Activated CD4-positive, alpha-beta T cell treated with anti-CD3 and anti-CD28 coated beads for 36 hours (primary cell): ENCODE measurements around the gene SLC26A11. TPM values are rescaled to one million over a fixed set of nuclear protein-coding genes. Genes with fewer than 3 reads are reported as not detected.

Source experiments
- ATAC-seq: fragments of 200-7000 bp; cut with Tn5 transposase; one replicate; pipeline ENCODE4 v1.10.0; 2021; ENCODE audit warnings: mild to moderate bottlenecking, moderate library complexity
- CTCF ChIA-PET: fragments of 350-600 bp; sonication (Branson Sonifier 250); formaldehyde crosslinking; loops from one replicate; lab custom pipeline; 2021; ENCODE audit warnings: antibody characterized with exemption; lab: Charles Lee
- POLR2A ChIA-PET: fragments of 350-600 bp; sonication (Branson Sonifier 250); formaldehyde crosslinking; loops from one replicate; lab custom pipeline; 2021; ENCODE audit warnings: antibody characterized with exemption, inconsistent platforms; lab: Charles Lee
- DNase-seq: peaks from one replicate; pipeline ENCODE4 v3.0.0-alpha.2; 2020
- H3K27ac Mint-ChIP-seq: one replicate; pipeline ENCODE4 v1.8.0; 2021; ENCODE audit warnings: mixed read lengths
- H3K27me3 Mint-ChIP-seq: one replicate; pipeline ENCODE4 v1.8.0; 2021; ENCODE audit warnings: mixed read lengths
- H3K36me3 Mint-ChIP-seq: one replicate; pipeline ENCODE4 v1.8.0; 2021; ENCODE audit warnings: low read depth, mixed read lengths
- H3K4me1 Mint-ChIP-seq: one replicate; pipeline ENCODE4 v1.8.0; 2021; ENCODE audit warnings: mixed read lengths
- H3K4me3 Mint-ChIP-seq: one replicate; pipeline ENCODE4 v1.8.0; 2021; ENCODE audit warnings: mild to moderate bottlenecking, moderate library complexity, mixed read lengths
- H3K9me3 Mint-ChIP-seq: one replicate; pipeline ENCODE4 v1.8.0; 2021; ENCODE audit warnings: low read depth, mixed read lengths
- intact Hi-C, 2 experiments: fragments of 100-400 bp; cut with DNase I in 1 of 2; cut with micrococcal nuclease in 1 of 2; formaldehyde crosslinking; loops; one replicate each; pipeline versions ENCODE4 v1.14.2 to v1.15.1; 2022 to 2024; cut with DNase I, micrococcal nuclease
- total RNA-seq, 2 experiments: library from RNA; stranded (reverse); gene quantifications; one replicate each; pipeline ENCODE4 v1.2.3, GENCODE V29; 2021

The SLC26A11 gene
- total RNA-seq, 2 experiments from 2014 or later, result 4.7 to 4.9 TPM

DNA sequence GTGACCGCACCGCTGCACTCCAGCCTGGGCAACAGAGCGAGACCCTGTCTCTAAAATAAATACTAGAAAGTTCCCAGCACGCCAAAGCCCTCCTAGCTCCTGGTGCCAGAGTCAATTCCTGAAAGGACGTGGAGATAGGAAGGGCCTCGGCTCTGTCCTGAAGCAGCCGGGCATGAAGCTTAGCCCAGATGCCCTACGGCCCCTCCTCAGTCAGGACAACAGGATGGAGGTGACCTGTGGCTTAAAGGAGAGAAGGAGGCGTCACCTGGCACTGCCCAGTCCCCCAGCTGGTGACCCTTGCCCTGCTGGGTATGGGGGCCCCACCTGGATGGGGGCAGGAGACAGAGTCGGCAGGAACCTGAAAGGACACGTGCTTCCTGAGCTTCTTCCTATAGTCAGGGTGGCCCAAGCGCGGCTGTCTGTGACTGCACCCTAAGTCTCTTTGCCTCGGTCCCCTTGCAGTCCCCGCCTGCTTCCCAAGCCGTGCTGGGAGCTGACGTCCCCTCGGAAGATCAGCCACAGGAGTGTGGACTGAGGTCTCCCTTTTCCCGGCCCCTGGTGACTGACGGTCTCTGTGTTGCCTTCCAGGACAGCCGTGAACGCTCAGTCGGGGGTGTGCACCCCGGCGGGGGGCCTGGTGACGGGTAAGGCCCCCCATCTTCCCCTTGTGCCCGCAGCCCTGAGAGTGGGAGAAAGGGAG is 25.5 kb downstream of the SLC26A11 start:
- Mint-ChIP-seq H3K27me3 (no peaks in the 10 kb centered on the region), H3K36me3 (peaks cover 4% of the 10 kb centered on the region), H3K4me3 (no peak overlapping the region), H3K9me3 (no peaks in the 10 kb centered on the region), H3K27ac (no peak overlapping the region), H3K4me1 (no peaks in the 10 kb centered on the region)
- intact Hi-C loops, result no loop called here
- ChIA-PET POLR2A (no interaction called here), CTCF (interaction anchor here (1.1 kb wide), 1 partner anchor 49 kb away, joined by 3 read pairs; no protein-coding TSS in a partner anchor)
- ATAC-seq (no peak), DNase-seq (no peak)

DNA sequence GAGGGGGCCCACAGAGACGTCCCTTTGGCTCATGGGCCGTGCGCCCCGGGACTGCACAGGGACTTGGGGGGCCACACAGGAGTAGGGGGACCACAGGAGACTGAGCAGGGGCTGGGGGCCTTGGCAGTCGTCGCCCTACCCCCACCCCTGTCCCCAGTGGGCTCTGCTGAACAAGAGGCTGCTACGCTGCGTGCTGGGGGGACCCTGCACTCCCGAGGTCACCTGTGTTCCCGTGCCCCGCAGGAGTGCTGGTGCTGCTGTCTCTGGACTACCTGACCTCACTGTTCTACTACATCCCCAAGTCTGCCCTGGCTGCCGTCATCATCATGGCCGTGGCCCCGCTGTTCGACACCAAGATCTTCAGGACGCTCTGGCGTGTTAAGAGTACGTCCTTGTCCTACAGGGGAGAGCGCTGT is 26.0 kb downstream of the SLC26A11 start:
- Mint-ChIP-seq H3K27me3 (no peaks in the 10 kb centered on the region), H3K9me3 (no peaks in the 10 kb centered on the region), H3K4me3 (no peak overlapping the region), H3K4me1 (no peaks in the 10 kb centered on the region), H3K27ac (no peak overlapping the region), H3K36me3 (peaks cover 4% of the 10 kb centered on the region)
- DNase-seq (no peak), ATAC-seq (no peak)
- ChIA-PET POLR2A (no interaction called here), CTCF (interaction anchor here (1.1 kb wide), 1 partner anchor 50 kb away, joined by 3 read pairs; no protein-coding TSS in a partner anchor)
- intact Hi-C loops, result no loop called here

DNA sequence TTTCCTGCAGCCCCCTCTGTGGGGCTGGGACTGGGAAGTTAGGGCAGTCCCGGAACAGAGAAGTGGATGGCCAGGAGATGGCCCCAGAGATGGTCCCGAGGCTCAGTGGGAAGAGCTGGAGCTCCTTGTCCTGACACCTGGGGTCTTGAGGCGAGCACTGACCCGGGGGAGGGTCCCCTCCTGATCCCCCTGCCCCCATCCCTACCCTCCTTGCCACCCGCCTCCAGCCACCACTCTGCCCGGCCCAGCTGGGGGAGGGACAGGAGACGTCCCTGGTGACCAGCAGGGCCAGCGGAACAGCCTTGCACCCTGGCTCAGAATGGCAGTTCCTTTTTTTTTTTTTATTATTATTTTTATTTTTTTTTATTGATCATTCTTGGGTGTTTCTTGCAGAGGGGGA is 26.5 kb downstream of the SLC26A11 start:
- peaks cover 3% of the 10 kb centered on the region for H3K36me3 Mint-ChIP-seq

DNA sequence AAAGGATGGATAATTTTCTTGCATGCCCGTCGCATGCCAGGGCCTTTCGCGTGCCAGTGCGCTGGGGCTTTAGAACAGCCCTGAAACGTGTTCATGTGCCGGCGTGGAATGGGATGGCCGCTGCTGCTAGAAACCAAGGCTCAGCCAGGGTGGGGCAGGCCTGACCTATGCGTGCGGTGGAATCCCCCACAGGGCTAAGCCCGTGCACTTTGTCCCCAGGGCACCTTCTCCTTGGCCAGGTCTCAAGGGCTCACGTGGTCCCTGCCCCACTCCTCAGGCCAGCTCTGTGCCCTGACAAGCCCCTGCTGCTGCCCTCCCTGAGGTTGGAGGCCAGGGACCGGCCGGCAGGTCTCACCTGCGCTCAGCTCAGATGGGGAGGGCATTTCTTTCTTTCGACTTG is 27.3 kb downstream of the SLC26A11 start:
- ChIA-PET POLR2A (no interaction called here), CTCF (no interaction called here)
- peaks cover 3% of the 10 kb centered on the region for H3K36me3 Mint-ChIP-seq
- no peak for ATAC-seq
- intact Hi-C loops, result no loop called here
- H3K9me3 Mint-ChIP-seq, result no peaks in the 10 kb centered on the region
- H3K4me3 Mint-ChIP-seq, result no peak overlapping the region
- DNase-seq, result no peak
- H3K4me1 Mint-ChIP-seq, result peaks cover 5% of the 10 kb centered on the region
- no peak overlapping the region for H3K27ac Mint-ChIP-seq
- H3K27me3 Mint-ChIP-seq, result no peaks in the 10 kb centered on the region

More for the DNA sequence above, 26.5 kb downstream of the SLC26A11 start:
- Mint-ChIP-seq H3K9me3 (no peaks in the 10 kb centered on the region), H3K4me3 (no peak overlapping the region), H3K27me3 (no peaks in the 10 kb centered on the region), H3K4me1 (no peaks in the 10 kb centered on the region), H3K27ac (no peak overlapping the region)
- no peak for ATAC-seq
- ChIA-PET CTCF (interaction anchor here (1.1 kb wide), 1 partner anchor 50 kb away, joined by 3 read pairs; no protein-coding TSS in a partner anchor), POLR2A (no interaction called here)
- DNase-seq, result no peak
- intact Hi-C loops, result no loop called here

DNA sequence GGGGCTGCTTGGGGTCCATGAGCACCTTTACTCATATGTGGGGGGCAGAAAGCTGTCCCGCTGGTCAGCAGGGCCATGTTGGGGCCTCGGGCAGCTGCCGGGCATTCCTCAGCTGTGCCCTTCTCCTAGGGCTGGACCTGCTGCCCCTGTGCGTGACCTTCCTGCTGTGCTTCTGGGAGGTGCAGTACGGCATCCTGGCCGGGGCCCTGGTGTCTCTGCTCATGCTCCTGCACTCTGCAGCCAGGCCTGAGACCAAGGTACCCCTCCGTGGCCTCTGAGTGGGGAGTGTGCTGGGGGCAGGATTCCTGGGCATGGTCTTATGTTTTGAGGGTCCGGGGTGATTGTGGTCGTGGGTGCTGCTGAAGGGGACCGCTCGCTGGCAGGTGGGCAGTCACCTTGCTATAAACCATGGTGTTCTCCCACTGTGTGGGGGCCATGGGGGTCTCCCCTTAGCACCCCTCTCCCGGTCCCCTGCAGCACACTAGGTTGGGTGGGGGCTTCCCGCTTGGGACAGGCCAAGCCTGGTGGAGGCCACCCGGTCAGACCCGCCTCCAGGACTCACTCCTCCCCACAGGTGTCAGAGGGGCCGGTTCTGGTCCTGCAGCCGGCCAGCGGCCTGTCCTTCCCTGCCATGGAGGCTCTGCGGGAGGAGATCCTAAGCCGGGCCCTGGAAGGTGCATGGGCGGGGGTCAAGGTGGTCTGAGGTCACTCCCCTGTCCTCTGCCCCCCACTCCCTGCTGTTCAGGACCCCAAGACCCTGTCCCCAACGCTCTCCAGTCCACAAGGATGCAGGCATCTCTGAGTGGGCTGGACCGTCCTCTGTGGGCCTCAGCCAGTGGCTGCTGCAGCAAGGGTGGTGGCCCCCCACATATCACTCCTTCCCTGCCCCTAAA is 28.0 kb downstream of the SLC26A11 start:
- peaks cover 12% of the 10 kb centered on the region for H3K4me1 Mint-ChIP-seq
- no peaks in the 10 kb centered on the region for H3K9me3 Mint-ChIP-seq
- DNase-seq (no peak), ATAC-seq (no peak)
- no peak overlapping the region for H3K4me3 Mint-ChIP-seq
- no peak overlapping the region for H3K27ac Mint-ChIP-seq
- CTCF ChIA-PET, result no interaction called here
- intact Hi-C loops, result no loop called here
- no peaks in the 10 kb centered on the region for H3K36me3 Mint-ChIP-seq
- POLR2A ChIA-PET, result no interaction called here
- H3K27me3 Mint-ChIP-seq, result no peaks in the 10 kb centered on the region

DNA sequence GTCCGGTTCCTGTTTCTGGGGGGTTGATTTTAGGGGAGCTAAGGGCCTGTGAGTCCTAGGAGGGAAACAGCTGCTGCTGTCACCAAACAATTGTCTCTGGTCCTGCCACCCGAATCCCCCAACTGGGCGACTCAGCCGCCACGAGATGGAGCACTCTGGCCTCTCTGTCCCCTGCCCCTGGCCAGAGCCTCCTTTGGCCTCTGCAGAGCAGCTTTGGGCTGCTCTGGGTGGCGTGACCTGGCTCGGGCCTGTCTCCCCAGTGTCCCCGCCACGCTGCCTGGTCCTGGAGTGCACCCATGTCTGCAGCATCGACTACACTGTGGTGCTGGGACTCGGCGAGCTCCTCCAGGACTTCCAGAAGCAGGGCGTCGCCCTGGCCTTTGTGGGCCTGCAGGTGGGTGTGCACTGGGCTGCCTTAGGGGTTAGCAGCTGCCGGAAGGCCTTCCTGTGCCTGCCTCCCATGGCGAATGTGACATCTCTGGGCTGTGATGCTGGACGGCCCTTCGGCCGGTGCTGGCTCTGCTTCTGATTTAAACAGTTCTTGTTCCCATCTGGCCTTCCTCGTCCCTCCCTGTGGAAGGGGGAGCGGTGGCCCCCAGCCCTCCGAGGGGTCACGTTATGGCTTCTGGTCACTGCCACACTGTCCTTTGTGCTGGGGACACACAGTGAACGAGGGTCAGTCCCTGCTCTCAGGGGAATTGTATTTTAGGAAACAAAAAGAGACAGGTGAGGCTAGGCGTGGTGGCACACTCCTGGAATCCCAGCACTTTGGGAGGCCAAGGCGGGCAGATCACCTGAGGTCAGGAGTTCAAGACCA is 28.9 kb downstream of the SLC26A11 start:
- CTCF ChIA-PET, result no interaction called here
- no peaks in the 10 kb centered on the region for H3K9me3 Mint-ChIP-seq
- POLR2A ChIA-PET, result no interaction called here
- intact Hi-C loops, result no loop called here
- no peak overlapping the region for H3K4me3 Mint-ChIP-seq
- H3K4me1 Mint-ChIP-seq, result peaks cover 20% of the 10 kb centered on the region
- H3K27ac Mint-ChIP-seq, result no peak overlapping the region
- H3K36me3 Mint-ChIP-seq, result no peaks in the 10 kb centered on the region
- DNase-seq (no peak), ATAC-seq (no peak)
- H3K27me3 Mint-ChIP-seq, result no peaks in the 10 kb centered on the region

DNA sequence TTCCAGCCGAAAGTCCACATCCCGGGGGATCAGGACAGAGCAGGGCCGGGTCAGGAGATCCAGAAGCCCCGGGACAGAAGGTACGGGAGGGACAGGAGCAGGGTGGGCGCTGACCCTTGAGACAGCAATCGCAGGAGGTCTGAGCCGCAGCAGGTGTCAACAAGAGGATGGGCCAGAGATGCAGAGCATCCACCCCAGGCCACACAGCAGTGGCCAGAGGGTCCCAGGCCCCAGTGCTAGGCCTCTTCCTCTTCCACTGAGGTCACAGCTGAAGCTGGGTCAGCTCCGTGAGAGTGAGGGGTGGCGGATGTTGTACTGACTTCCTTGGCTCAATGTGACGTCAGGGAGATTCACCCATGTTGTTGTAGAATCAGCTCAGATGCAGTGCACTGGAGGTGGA is 31.7 kb downstream of the SLC26A11 start:
- ChIA-PET POLR2A (interaction anchor here (0.8 kb wide), 1 partner anchor 55 kb away, joined by 3 read pairs; no protein-coding TSS in a partner anchor), CTCF (interaction anchor here (0.7 to 1.6 kb wide), 5 partner anchors 11 to 760 kb away, joined by 3 to 5 read pairs (median 3); partner anchors contain the start of gene SGSH)
- intact Hi-C loops, result loop anchor here (2.0 to 10.0 kb wide), 5 partner anchors 55 to 257 kb away; partner anchors contain the start of gene GAA (in 1 of the 2)
- Mint-ChIP-seq H3K9me3 (no peaks in the 10 kb centered on the region), H3K4me1 (peaks cover 47% of the 10 kb centered on the region), H3K27me3 (no peaks in the 10 kb centered on the region), H3K4me3 (no peak overlapping the region), H3K36me3 (peaks cover 2% of the 10 kb centered on the region), H3K27ac (no peak overlapping the region)
- ATAC-seq (no peak), DNase-seq (no peak)

DNA sequence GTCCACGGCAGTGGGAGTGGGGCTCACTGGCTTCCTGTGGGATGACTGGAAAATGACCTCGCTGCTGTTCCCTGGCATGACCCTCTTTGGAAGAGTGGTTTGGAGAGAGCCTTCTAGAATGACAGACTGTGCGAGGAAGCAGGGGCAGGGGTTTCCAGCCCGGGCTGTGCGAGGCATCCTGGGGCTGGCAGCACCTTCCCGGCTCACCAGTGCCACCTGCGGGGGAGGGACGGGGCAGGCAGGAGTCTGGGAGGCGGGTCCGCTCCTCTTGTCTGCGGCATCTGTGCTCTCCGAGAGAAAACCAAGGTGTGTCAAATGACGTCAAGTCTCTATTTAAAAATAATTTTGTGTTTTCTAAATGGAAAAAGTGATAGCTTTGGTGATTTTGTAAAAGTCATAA is 32.6 kb downstream of the SLC26A11 start:
- ATAC-seq (peak; percentile 82), DNase-seq (peak; percentile 93)
- Mint-ChIP-seq H3K9me3 (no peaks in the 10 kb centered on the region), H3K27me3 (no peaks in the 10 kb centered on the region), H3K36me3 (peaks cover 2% of the 10 kb centered on the region), H3K27ac (peak overlapping the region; percentile 77), H3K4me3 (no peak overlapping the region), H3K4me1 (peaks cover 53% of the 10 kb centered on the region)
- ChIA-PET POLR2A (interaction anchor here (0.6 kb wide), 1 partner anchor 34 kb away, joined by 4 read pairs; no protein-coding TSS in a partner anchor), CTCF (interaction anchor here (0.7 to 1.8 kb wide), 7 partner anchors 9 to 61 kb away, joined by 3 to 4 read pairs (median 3); no protein-coding TSS in a partner anchor)
- intact Hi-C loops, result loop anchor here (1.0 to 10.0 kb wide), 9 partner anchors 34 to 258 kb away; partner anchors contain the start of genes GAA (in 2 of the 2) and EIF4A3 (in 1 of the 2)

DNA sequence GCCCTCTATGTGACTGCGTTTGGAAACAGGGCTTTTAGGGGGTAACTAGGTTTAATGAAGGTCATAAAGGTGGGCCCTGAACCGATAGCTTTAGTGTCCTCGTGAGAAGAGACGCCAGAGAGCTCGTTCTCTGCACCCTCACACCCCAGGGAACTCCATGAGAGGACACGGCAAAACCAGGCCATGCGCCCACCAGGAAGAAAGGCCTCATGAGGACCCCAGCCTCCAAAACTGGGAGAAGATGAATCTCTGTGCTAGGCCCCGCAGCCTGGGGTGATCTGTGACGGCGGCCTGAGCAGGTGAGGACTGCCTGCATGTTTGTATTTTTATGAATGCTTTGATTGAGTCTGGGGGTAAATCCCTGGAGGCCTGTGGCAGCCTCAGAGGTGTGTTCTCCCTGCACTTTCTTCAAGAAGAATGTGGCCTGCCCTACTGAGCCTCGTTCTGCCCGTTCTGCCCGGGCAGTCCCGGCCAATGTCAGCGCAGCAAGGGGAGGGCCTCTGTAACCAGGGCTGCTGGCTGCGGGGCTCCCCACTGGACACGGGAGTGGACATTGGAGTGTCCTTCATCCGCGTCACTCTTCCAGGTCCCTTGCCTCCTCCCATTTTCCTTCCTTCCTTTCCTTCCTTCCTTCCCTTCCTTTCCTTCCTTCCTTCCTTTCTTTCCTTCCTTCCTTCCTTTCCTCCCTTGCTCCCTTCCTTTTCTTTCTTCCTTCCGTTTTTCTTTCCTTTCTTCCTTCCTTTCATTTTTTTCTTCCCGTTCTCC is 33.6 kb downstream of the SLC26A11 start:
- Mint-ChIP-seq H3K27me3 (no peaks in the 10 kb centered on the region), H3K4me3 (no peak overlapping the region)
- POLR2A ChIA-PET, result no interaction called here

More for the DNA sequence above, 33.6 kb downstream of the SLC26A11 start:
- Mint-ChIP-seq H3K27ac (peak overlapping the region; percentile 97), H3K4me1 (peaks cover 63% of the 10 kb centered on the region), H3K9me3 (no peaks in the 10 kb centered on the region), H3K36me3 (peaks cover 2% of the 10 kb centered on the region)
- intact Hi-C loops, result loop anchor here (1.0 to 10.0 kb wide), 12 partner anchors 11 to 505 kb away; partner anchors contain the start of genes GAA (in 2 of the 2) and EIF4A3 (in 1 of the 2)
- CTCF ChIA-PET, result interaction anchor here (0.7 to 1.8 kb wide), 6 partner anchors 8 to 62 kb away, joined by 3 to 4 read pairs (median 4); no protein-coding TSS in a partner anchor
- ATAC-seq (no peak), DNase-seq (no peak)
